Caco-2 (cell line): ENCODE measurements around the gene PTPN6. TPM values are rescaled to one million over a fixed set of nuclear protein-coding genes. Genes with fewer than 3 reads are reported as not detected.

ENCODE experiments used
- BruUV-seq: library from RNA; stranded (reverse); fragments of 400-500 nt; replicated peaks from 2 replicates; lab custom pipeline; 2021; lab: Mats Ljungman, UMichigan
- CTCF ChIA-PET: fragments of 300-600 bp; sonication (Branson Sonifier 250); formaldehyde crosslinking; loops from one replicate; lab custom pipeline; 2022; ENCODE audit warnings: antibody characterized with exemption; lab: Charles Lee
- POLR2A ChIA-PET: fragments of 300-600 bp; sonication (Branson Sonifier 250); formaldehyde crosslinking; loops from one replicate; lab custom pipeline; 2022; ENCODE audit warnings: antibody characterized with exemption; lab: Charles Lee
- DNase-seq, 2 experiments: peaks; one replicate each; pipeline versions ENCODE4 v3.0.0 to v3.0.0-alpha.2; 2020 to 2022
- H3K27me3 ChIP-seq: replicated peaks from 2 replicates; pipeline ENCODE4 v1.6.0; 2011; ENCODE audit warnings: low read length; ENCODE audit not compliant: control insufficient read depth, insufficient read depth
- H3K36me3 ChIP-seq: 2 replicates; pipeline ENCODE4 v1.5.1; 2011; ENCODE audit warnings: low read length; ENCODE audit not compliant: control insufficient read depth, insufficient read depth
- H3K4me1 ChIP-seq: fragments of 250-450 bp; sonication (Bioruptor Pico); 2 replicates; pipeline ENCODE4 v1.5.1; 2020; ENCODE audit warnings: mild to moderate bottlenecking
- H3K4me3 ChIP-seq: 2 replicates; pipeline ENCODE4 v1.5.1; 2011; ENCODE audit warnings: low read depth, mild to moderate bottlenecking, control low read depth, low read length
- H3K9me3 ChIP-seq: fragments of 250-450 bp; sonication (Bioruptor Pico); 2 replicates; pipeline ENCODE4 v1.5.1; 2020; ENCODE audit warnings: mild to moderate bottlenecking, moderate library complexity
- H3K27ac Mint-ChIP-seq: one replicate; pipeline ENCODE4 v1.8.0; 2022; ENCODE audit warnings: mixed read lengths; ENCODE audit not compliant: unreplicated experiment
- H3K27me3 Mint-ChIP-seq: one replicate; pipeline ENCODE4 v1.8.0; 2022; ENCODE audit warnings: mixed read lengths; ENCODE audit not compliant: insufficient read depth, unreplicated experiment
- H3K36me3 Mint-ChIP-seq: one replicate; pipeline ENCODE4 v1.8.0; 2022; ENCODE audit warnings: mild to moderate bottlenecking, mixed read lengths; ENCODE audit not compliant: insufficient read depth, unreplicated experiment
- H3K4me1 Mint-ChIP-seq: one replicate; pipeline ENCODE4 v1.8.0; 2022; ENCODE audit warnings: low read depth, mixed read lengths; ENCODE audit not compliant: unreplicated experiment
- H3K4me3 Mint-ChIP-seq: one replicate; pipeline ENCODE4 v1.8.0; 2022; ENCODE audit warnings: mild to moderate bottlenecking, moderate library complexity, mixed read lengths; ENCODE audit not compliant: unreplicated experiment
- H3K9me3 Mint-ChIP-seq: one replicate; pipeline ENCODE4 v1.8.0; 2022; ENCODE audit warnings: mixed read lengths; ENCODE audit not compliant: unreplicated experiment
- CTCF ChIP-seq, 2 experiments: fragments of 200-600 bp in 1 of 2; IDR thresholded peaks; 1 replicate in 1 of 2; 2 replicates in 1 of 2; pipeline versions ENCODE4 v1.5.1 to v1.8.0; 2011 to 2022; ENCODE audit warnings: antibody characterized with exemption in 1 of 2, control low read depth in 1 of 2, inconsistent platforms in 1 of 2, low read depth in 1 of 2, low read length in 1 of 2, mild to moderate bottlenecking in 1 of 2, moderate library complexity in 1 of 2; ENCODE audit not compliant: insufficient read depth in 1 of 2, severe bottlenecking in 1 of 2, unreplicated experiment in 1 of 2
- intact Hi-C: fragments of 100-400 bp; cut with micrococcal nuclease; formaldehyde crosslinking; loops from one replicate; pipeline ENCODE4 v1.10.0; 2022; ENCODE audit not compliant: unreplicated experiment
- total RNA-seq: library from RNA; stranded (reverse); gene quantifications from 2 replicates; pipeline ENCODE4 v1.2.3, GENCODE V29; 2022

The PTPN6 gene
- total RNA-seq, 1 experiment from 2014 or later = 43.9 TPM

GRCh38 chr12:7004287-7004803 is 53.2 kb downstream of the PTPN6 start:
- no TSS peak for BruUV-seq
- no peak for TF ChIP-seq CTCF (IDR thresholded peaks at IDR 0.05; ENCODE audit: insufficient read depth in 1 of 2, low read depth in 1 of 2, low read length in 1 of 2, severe bottlenecking in 1 of 2, unreplicated experiment in 1 of 2)
- ChIA-PET CTCF (no interaction called here), POLR2A (interaction anchor here (0.7 kb wide), 1 partner anchor 14 kb away, joined by 3 read pairs; the partner anchor contains the start of gene LPCAT3)
- no peaks in the 10 kb centered on the region for H3K27me3 ChIP-seq
- no peak overlapping the region for H3K27ac Mint-ChIP-seq
- no peaks in the 10 kb centered on the region for H3K27me3 Mint-ChIP-seq
- H3K36me3 ChIP-seq = peaks cover 1% of the 10 kb centered on the region; the same call in 1 of the 2 replicates
- no peak for DNase-seq
- H3K4me1 ChIP-seq = peaks cover 6% of the 10 kb centered on the region
- intact Hi-C loops = no loop called here
- H3K4me1 Mint-ChIP-seq = peaks cover 18% of the 10 kb centered on the region
- H3K4me3 Mint-ChIP-seq = no peak overlapping the region
- no peaks in the 10 kb centered on the region for H3K9me3 Mint-ChIP-seq
- H3K36me3 Mint-ChIP-seq = no peaks in the 10 kb centered on the region
- H3K9me3 ChIP-seq = no peaks in the 10 kb centered on the region
- H3K4me3 ChIP-seq = no peak overlapping the region

- Histone ChIP-seq H3K9me3 (no peaks in the 10 kb centered on the region), H3K36me3 (peaks cover 1% of the 10 kb centered on the region; the same call in 1 of the 2 replicates), H3K4me1 (peaks cover 1% of the 10 kb centered on the region), H3K27me3 (no peaks in the 10 kb centered on the region), H3K4me3 (no peak overlapping the region)
- Mint-ChIP-seq H3K4me1 (peaks cover 18% of the 10 kb centered on the region), H3K27ac (no peak overlapping the region), H3K27me3 (no peaks in the 10 kb centered on the region), H3K36me3 (no peaks in the 10 kb centered on the region), H3K9me3 (no peaks in the 10 kb centered on the region), H3K4me3 (no peak overlapping the region)
- no peak for TF ChIP-seq CTCF (IDR thresholded peaks at IDR 0.05; ENCODE audit: insufficient read depth in 1 of 2, low read depth in 1 of 2, low read length in 1 of 2, severe bottlenecking in 1 of 2, unreplicated experiment in 1 of 2)
- DNase-seq = no peak
- ChIA-PET POLR2A (no interaction called here), CTCF (no interaction called here)
- no TSS peak for BruUV-seq
- intact Hi-C loops = no loop called here
Observed at GRCh38 chr12:7004840-7005239, 53.7 kb downstream of the PTPN6 start.

- ChIA-PET CTCF (no interaction called here), POLR2A (no interaction called here)
- H3K27me3 ChIP-seq = no peaks in the 10 kb centered on the region
- peaks cover 23% of the 10 kb centered on the region for H3K4me1 Mint-ChIP-seq
- H3K27ac Mint-ChIP-seq = no peak overlapping the region
- no peak overlapping the region for H3K4me3 Mint-ChIP-seq
- no peaks in the 10 kb centered on the region for H3K36me3 Mint-ChIP-seq
- no peak for TF ChIP-seq CTCF (IDR thresholded peaks at IDR 0.05; ENCODE audit: insufficient read depth in 1 of 2, low read depth in 1 of 2, low read length in 1 of 2, severe bottlenecking in 1 of 2, unreplicated experiment in 1 of 2)
- H3K4me3 ChIP-seq = no peak overlapping the region
- intact Hi-C loops = no loop called here
- no peak for DNase-seq
- H3K9me3 ChIP-seq = no peaks in the 10 kb centered on the region
- peaks cover 1% of the 10 kb centered on the region; the same call in 1 of the 2 replicates for H3K36me3 ChIP-seq
- no peaks in the 10 kb centered on the region; the same call in 1 of the 2 replicates for H3K4me1 ChIP-seq
- H3K9me3 Mint-ChIP-seq = no peaks in the 10 kb centered on the region
- no peaks in the 10 kb centered on the region for H3K27me3 Mint-ChIP-seq
- BruUV-seq = no TSS peak
Observed at GRCh38 chr12:7005311-7005710, 54.2 kb downstream of the PTPN6 start.
